Activated B cell treated with CpG ODN at 0.5 μM for 24 hours (primary cell): Measurements from ENCODE around the gene TMEM51. TPM values are rescaled to one million over a fixed set of nuclear protein-coding genes. Genes with fewer than 3 reads are reported as not detected.

Experiments used
- ATAC-seq: fragments of 200-7000 bp; cut with Tn5 transposase; one replicate; pipeline ENCODE4 v1.10.0; 2021; ENCODE audit warnings: low read depth, mild to moderate bottlenecking, moderate library complexity
- CTCF ChIA-PET: fragments of 350-600 bp; sonication (Branson Sonifier 250); formaldehyde crosslinking; loops from one replicate; lab custom pipeline; 2021; ENCODE audit warnings: antibody characterized with exemption; lab: Charles Lee
- POLR2A ChIA-PET: fragments of 350-600 bp; sonication (Branson Sonifier 250); formaldehyde crosslinking; loops from one replicate; lab custom pipeline; 2021; ENCODE audit warnings: antibody characterized with exemption; lab: Charles Lee
- DNase-seq: peaks from one replicate; pipeline ENCODE4 v3.0.0; 2022
- H3K27ac Mint-ChIP-seq: one replicate; pipeline ENCODE4 v1.8.0; 2020; ENCODE audit warnings: mixed read lengths
- H3K27me3 Mint-ChIP-seq: one replicate; pipeline ENCODE4 v1.8.0; 2021; ENCODE audit warnings: mixed read lengths
- H3K36me3 Mint-ChIP-seq: one replicate; pipeline ENCODE4 v1.8.0; 2021; ENCODE audit warnings: low read depth, mixed read lengths
- H3K4me1 Mint-ChIP-seq: one replicate; pipeline ENCODE4 v1.8.0; 2021; ENCODE audit warnings: mixed read lengths
- H3K4me3 Mint-ChIP-seq: one replicate; pipeline ENCODE4 v1.8.0; 2020; ENCODE audit warnings: mild to moderate bottlenecking, mixed read lengths
- H3K9me3 Mint-ChIP-seq: one replicate; pipeline ENCODE4 v1.8.0; 2020; ENCODE audit warnings: mixed read lengths
- intact Hi-C: fragments of 100-400 bp; cut with micrococcal nuclease; formaldehyde crosslinking; loops from one replicate; pipeline ENCODE4 v1.15.1; 2024
- total RNA-seq: library from RNA; stranded (reverse); gene quantifications from 2 replicates; pipeline ENCODE4 v1.2.3, GENCODE V29; 2022
- TF ChIP-seq, protein P1 (sequence below): fragments of 200-600 bp; IDR thresholded peaks from one replicate; pipeline ENCODE4 v1.8.0; 2022; ENCODE audit warnings: antibody characterized with exemption, mild to moderate bottlenecking

TMEM51 gene
- total RNA-seq, 1 donor from 2014 or later, result not detected

DNA sequence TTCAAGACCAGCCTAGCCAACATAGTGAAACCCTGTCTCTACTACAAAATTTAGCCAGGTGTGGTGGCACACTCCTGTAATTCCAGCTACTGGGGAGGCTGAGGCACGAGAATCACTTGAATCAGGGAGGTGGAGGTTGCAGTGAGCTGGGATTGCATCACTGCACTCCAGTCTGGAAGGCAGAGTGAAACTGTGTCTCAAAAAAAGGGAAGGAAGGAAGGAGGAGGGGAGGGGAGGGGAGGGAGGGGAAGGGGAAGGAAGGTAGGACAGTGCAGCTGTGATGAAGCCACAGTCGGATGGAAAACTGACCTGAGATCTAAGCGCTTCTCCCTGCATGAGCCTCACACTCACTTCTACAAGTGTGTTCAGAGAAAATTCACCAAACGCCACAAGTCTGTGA is 71.4 kb downstream of the TMEM51 start:
- CTCF ChIA-PET, result no interaction called here
- POLR2A ChIA-PET, result no interaction called here
- TF ChIP-seq, protein P1, sequence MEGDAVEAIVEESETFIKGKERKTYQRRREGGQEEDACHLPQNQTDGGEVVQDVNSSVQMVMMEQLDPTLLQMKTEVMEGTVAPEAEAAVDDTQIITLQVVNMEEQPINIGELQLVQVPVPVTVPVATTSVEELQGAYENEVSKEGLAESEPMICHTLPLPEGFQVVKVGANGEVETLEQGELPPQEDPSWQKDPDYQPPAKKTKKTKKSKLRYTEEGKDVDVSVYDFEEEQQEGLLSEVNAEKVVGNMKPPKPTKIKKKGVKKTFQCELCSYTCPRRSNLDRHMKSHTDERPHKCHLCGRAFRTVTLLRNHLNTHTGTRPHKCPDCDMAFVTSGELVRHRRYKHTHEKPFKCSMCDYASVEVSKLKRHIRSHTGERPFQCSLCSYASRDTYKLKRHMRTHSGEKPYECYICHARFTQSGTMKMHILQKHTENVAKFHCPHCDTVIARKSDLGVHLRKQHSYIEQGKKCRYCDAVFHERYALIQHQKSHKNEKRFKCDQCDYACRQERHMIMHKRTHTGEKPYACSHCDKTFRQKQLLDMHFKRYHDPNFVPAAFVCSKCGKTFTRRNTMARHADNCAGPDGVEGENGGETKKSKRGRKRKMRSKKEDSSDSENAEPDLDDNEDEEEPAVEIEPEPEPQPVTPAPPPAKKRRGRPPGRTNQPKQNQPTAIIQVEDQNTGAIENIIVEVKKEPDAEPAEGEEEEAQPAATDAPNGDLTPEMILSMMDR, result no peak

DNA sequence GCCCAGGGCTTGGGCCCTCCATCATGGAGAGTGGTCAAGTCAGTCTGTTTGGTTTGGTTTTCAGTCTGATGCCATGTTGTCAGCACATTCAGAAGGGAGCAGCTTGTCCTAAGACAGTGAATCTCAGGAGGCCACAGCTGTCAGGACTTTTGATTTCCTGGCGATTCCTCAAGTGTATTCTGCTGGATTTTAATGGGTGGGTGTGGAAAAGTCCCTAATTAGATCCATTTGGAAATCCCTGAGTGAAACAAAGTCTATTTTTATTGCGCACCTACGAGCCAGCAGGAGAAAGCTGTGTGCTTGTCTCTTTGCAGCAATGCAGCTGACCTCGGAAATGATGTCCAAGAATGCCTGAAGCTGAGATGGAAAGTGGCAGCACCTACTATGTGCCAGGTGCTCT is 71.9 kb downstream of the TMEM51 start:
- POLR2A ChIA-PET, result interaction anchor here (0.7 kb wide), 1 partner anchor 13 kb away, joined by 5 read pairs; no protein-coding TSS in a partner anchor
- H3K27me3 Mint-ChIP-seq, result peaks cover 7% of the 10 kb centered on the region
- ATAC-seq (no peak), DNase-seq (no peak)
- no peaks in the 10 kb centered on the region for H3K36me3 Mint-ChIP-seq
- CTCF ChIA-PET, result no interaction called here
- peaks cover 5% of the 10 kb centered on the region for H3K4me1 Mint-ChIP-seq
- no peaks in the 10 kb centered on the region for H3K9me3 Mint-ChIP-seq
- H3K4me3 Mint-ChIP-seq, result no peak overlapping the region
- no peak overlapping the region for H3K27ac Mint-ChIP-seq
- intact Hi-C loops, result no loop called here
- TF ChIP-seq, protein P1, result no peak

More for the DNA sequence above, 71.4 kb downstream of the TMEM51 start:
- peaks cover 5% of the 10 kb centered on the region for H3K4me1 Mint-ChIP-seq
- peaks cover 7% of the 10 kb centered on the region for H3K27me3 Mint-ChIP-seq
- intact Hi-C loops, result no loop called here
- no peak overlapping the region for H3K4me3 Mint-ChIP-seq
- no peak overlapping the region for H3K27ac Mint-ChIP-seq
- no peak for ATAC-seq
- no peak for DNase-seq
- no peaks in the 10 kb centered on the region for H3K36me3 Mint-ChIP-seq
- H3K9me3 Mint-ChIP-seq, result no peaks in the 10 kb centered on the region

DNA sequence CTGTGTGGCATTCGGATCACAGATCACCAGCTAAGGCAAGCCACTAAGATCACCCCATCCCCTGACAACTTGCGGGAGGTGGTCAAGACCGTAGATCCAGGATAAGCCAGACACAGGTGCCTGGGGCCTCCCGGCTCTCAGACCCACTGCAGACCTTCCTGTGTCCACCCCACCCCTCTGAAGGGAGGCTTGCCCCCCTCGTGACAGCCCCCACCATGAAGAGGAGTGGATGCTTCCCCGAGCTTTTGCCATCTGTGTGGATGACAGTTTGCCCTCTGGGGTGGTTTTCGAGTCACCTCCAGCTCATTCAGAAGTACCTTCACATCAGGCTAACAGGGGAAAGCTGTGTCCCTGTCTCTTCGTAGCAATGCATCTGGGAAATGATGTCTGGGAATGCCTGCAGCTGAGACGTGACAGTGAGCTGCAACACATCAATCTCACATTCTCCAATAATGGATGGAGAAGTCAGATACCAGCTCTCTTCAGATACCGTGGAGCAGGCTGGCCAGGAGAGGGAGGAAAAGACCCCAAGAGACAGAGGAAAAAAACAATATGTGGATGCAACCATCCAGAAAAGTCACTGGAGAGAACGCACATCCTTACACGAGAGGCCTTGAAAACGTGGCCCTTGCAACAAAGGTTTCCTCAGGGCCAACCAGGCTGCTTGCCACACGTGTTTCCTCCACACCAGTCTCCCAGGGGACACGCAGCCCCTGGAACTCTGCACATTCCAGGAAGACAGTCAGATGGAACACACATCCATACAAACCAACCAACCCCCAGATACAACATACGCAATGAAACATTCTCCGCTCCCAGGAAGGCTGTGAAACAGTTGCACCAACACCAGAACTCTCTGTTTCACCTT is 73.1 kb downstream of the TMEM51 start:
- Mint-ChIP-seq H3K36me3 (no peaks in the 10 kb centered on the region), H3K4me1 (peaks cover 8% of the 10 kb centered on the region), H3K27me3 (peaks cover 7% of the 10 kb centered on the region), H3K9me3 (no peaks in the 10 kb centered on the region), H3K27ac (no peak overlapping the region), H3K4me3 (no peak overlapping the region)
- DNase-seq (no peak), ATAC-seq (no peak)
- ChIA-PET CTCF (no interaction called here), POLR2A (interaction anchor here (0.7 kb wide), 1 partner anchor 15 kb away, joined by 5 read pairs; no protein-coding TSS in a partner anchor)
- intact Hi-C loops, result no loop called here
- TF ChIP-seq, protein P1, result no peak

DNA sequence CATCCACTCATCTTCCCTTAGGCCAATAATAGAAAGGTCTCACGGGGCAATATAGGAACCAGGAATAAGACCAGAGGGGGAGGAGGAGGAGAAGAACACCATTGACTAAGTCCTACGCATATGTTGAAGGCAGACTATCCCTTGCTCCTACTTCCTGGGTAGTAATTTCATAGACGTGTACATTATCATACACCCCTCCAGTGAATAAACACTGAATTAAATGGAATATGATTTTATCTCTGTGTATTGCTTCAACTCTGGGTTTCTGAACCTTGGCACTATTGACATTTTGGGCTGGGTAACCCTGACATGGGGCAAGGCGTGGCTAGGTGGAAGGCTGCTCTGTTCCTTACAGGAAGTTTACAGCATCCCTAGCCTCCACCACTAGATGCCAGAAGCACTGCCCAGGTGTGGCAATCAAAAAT is 76.2 kb downstream of the TMEM51 start:
- TF ChIP-seq, protein P1, result no peak
- Mint-ChIP-seq H3K9me3 (no peaks in the 10 kb centered on the region), H3K36me3 (no peaks in the 10 kb centered on the region), H3K27ac (no peak overlapping the region), H3K4me1 (peaks cover 6% of the 10 kb centered on the region), H3K27me3 (no peaks in the 10 kb centered on the region), H3K4me3 (no peak overlapping the region)
- no peak for DNase-seq
- intact Hi-C loops, result no loop called here
- ChIA-PET POLR2A (no interaction called here), CTCF (no interaction called here)
- ATAC-seq, result no peak

DNA sequence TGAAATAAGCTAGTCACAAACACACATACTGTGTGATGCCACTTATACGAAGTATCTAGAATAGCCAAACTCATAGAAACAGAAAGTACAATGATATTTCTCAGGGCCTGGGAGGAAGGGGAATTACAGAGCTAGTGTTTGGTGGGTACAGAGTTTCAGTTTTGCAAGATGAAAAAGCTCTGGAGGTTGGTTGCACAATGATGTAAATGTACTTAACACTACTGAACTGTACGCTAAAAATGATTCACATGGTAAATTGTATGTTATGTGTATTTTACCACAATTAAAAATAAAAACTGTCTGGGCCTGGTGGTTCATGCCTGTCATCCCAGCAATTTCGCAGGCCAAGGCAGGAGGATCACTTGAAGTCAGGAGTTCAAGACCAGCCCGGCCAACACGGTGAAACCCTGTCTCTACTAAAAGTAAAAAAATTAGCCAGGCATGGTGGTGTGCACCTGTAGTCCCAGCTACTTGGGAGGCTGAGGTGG is 78.2 kb downstream of the TMEM51 start:
- H3K4me3 Mint-ChIP-seq, result no peak overlapping the region
- H3K27ac Mint-ChIP-seq, result no peak overlapping the region
- CTCF ChIA-PET, result no interaction called here
- TF ChIP-seq, protein P1, result no peak
- no peaks in the 10 kb centered on the region for H3K9me3 Mint-ChIP-seq
- ATAC-seq, result peak; percentile 37
- H3K4me1 Mint-ChIP-seq, result peaks cover 4% of the 10 kb centered on the region
- no peaks in the 10 kb centered on the region for H3K36me3 Mint-ChIP-seq
- no peak for DNase-seq
- no peaks in the 10 kb centered on the region for H3K27me3 Mint-ChIP-seq
- intact Hi-C loops, result no loop called here
- POLR2A ChIA-PET, result no interaction called here
